GM12864 (cell line): Measurements from ENCODE around the gene RASA1.

Experiments
- DNase-seq: peaks from one replicate; pipeline ENCODE4 v3.0.0-alpha.2; 2011; ENCODE audit warnings: low read depth
- H3K4me3 ChIP-seq: 2 replicates; pipeline ENCODE4 v1.5.1; 2011; ENCODE audit warnings: mild to moderate bottlenecking, low read depth, low read length, control low read depth
- TF ChIP-seq, protein P1 (sequence below): IDR thresholded peaks from 2 replicates; pipeline ENCODE4 v1.5.1; 2011; ENCODE audit warnings: low read depth, mild to moderate bottlenecking, moderate library complexity, low read length, control low read depth, inconsistent platforms; ENCODE audit errors: missing control alignments

The RASA1 gene

DNA sequence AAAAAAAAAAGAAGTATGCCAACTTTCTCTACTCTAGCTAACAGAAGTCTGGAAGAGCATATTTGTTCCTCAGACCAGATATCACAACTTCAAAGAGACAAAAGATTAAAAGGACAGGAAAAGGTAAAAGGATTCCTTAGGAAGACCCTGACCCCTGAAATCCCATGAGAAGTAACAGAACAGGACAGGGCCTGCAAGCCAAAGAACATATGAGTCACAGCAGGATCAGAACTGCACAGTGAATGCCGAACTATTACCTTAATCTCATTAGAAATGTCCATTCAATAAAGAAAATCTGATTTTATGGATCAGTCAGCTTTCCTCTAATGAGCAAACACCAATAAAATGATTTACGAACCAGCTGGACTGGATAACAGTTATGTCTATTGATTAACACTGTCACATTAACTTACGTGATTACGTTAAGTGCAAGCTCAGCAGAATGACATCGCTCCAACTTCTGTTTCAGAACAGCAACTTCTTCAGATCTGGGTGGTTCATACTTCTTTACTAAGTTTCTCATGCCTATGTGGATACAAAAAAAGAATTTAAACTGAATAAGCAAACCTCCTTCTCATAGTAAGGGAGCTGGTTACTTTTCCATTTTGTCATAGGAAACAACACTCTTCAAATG, 131.4 kb downstream of the RASA1 start:
- TF ChIP-seq, protein P1, sequence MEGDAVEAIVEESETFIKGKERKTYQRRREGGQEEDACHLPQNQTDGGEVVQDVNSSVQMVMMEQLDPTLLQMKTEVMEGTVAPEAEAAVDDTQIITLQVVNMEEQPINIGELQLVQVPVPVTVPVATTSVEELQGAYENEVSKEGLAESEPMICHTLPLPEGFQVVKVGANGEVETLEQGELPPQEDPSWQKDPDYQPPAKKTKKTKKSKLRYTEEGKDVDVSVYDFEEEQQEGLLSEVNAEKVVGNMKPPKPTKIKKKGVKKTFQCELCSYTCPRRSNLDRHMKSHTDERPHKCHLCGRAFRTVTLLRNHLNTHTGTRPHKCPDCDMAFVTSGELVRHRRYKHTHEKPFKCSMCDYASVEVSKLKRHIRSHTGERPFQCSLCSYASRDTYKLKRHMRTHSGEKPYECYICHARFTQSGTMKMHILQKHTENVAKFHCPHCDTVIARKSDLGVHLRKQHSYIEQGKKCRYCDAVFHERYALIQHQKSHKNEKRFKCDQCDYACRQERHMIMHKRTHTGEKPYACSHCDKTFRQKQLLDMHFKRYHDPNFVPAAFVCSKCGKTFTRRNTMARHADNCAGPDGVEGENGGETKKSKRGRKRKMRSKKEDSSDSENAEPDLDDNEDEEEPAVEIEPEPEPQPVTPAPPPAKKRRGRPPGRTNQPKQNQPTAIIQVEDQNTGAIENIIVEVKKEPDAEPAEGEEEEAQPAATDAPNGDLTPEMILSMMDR, result no peak
- no peak for DNase-seq
- no peak overlapping the region for H3K4me3 ChIP-seq

DNA sequence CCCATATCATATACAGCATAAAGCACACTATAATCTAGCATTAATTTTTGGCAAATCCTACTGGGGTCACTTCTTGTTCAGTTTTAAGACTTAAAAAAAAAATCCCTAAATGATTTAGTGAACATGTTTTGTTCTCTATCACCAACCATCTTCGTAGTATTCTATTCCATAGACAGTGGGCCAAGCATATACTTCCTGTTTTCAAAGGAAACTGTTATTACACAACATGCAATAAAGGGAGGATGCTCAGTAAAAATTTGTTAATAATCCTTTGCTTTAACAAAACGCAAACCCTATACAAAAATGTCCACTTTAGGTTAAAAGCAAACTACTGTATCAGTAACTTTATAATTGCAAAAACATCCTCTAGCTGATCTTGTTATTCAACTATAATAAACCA, 132.0 kb downstream of the RASA1 start:
- no peak for DNase-seq
- TF ChIP-seq, protein P1, result no peak

DNA sequence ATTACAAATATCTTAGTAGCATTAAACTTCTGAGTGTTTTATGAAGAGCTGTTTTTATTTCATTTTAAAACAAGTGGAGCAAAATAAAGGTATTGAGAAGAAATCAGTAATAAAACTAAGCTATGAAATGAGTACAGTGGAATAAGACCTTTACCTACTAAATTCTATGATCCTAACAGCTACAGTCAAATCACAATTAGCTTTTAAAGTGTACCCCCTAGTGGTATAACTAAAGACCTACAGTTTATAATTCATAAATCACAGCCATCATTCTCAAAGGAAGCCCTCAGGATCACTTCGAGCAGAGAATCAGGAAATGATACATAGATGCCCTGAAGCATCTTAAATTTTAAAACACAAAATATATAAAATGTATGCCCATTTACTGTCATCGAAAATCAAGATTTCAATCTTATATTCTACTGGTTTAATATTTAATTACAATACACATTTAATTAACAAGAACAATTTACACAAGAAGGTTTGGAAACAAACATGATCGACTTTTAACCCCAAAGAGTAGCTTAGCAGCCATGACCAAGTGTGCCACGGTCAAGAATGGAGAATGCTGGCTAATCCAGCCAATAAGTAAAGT, 132.7 kb downstream of the RASA1 start:
- TF ChIP-seq, protein P1, result peak; percentile 47
- H3K4me3 ChIP-seq, result no peak overlapping the region
- DNase-seq, result no peak

More for the DNA sequence above, 132.0 kb downstream of the RASA1 start:
- H3K4me3 ChIP-seq, result no peak overlapping the region

GRCh38 chr5:87401626-87402025, 133.9 kb downstream of the RASA1 start:
- TF ChIP-seq, protein P1, result no peak
- no peak for DNase-seq
- no peak overlapping the region for H3K4me3 ChIP-seq

DNA sequence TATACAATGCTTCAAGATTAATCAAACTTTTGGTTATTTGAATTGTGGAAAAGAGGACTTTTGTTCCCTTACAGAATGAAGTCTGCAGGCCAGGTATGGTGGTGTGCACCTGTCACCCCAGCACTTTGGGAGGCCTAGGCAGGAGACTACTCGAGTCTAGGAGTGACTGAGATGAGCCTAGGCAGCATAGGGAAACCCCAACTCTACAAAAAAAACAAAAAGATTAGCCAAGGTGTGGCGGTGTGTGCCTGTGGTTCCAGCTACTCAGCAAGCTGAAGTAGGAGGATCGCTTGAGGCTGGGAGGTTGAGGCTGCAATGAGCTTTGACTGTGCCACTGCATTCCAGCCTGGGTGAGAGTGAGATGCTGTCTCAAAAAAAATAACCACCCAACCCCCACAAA, 135.7 kb downstream of the RASA1 start:
- no peak for DNase-seq
- TF ChIP-seq, protein P1, result no peak

GRCh38 chr5:87403899-87404298, 136.2 kb downstream of the RASA1 start:
- no peak overlapping the region for H3K4me3 ChIP-seq
- TF ChIP-seq, protein P1, result no peak
- no peak for DNase-seq

More for the DNA sequence above, 135.7 kb downstream of the RASA1 start:
- H3K4me3 ChIP-seq, result no peak overlapping the region

- TF ChIP-seq, protein P1, result no peak
- DNase-seq, result no peak
- H3K4me3 ChIP-seq, result no peak overlapping the region
These were observed 136.7 kb downstream of the RASA1 start for GRCh38 chr5:87404359-87404758.
